Parathyroid adenoma (tissue), 2 donors: ENCODE results near the gene MRPL17.

ENCODE experiments used
- H2AFZ ChIP-seq: fragments of 300-600 bp; sonication (generic); one replicate; pipeline ENCODE4 v1.7.0; 2017; ENCODE audit warnings: antibody characterized with exemption, mild to moderate bottlenecking
- H3K27ac ChIP-seq: fragments of 300-600 bp; sonication (generic); one replicate; pipeline ENCODE4 v1.7.0; 2017
- H3K27me3 ChIP-seq: fragments of 300-600 bp; sonication (generic); one replicate; pipeline ENCODE4 v1.7.0; 2017; ENCODE audit warnings: low read length; ENCODE audit not compliant: control insufficient read depth, insufficient read depth
- H3K36me3 ChIP-seq: fragments of 300-600 bp; sonication (generic); one replicate; pipeline ENCODE4 v1.7.0; 2017; ENCODE audit warnings: low read length; ENCODE audit not compliant: control insufficient read depth, insufficient read depth
- H3K4me1 ChIP-seq: fragments of 300-600 bp; sonication (generic); one replicate; pipeline ENCODE4 v1.7.0; 2017; ENCODE audit warnings: control low read depth
- H3K4me2 ChIP-seq: fragments of 300-600 bp; sonication (generic); one replicate; pipeline ENCODE4 v1.7.0; 2017; ENCODE audit warnings: low read length
- H3K4me3 ChIP-seq: fragments of 300-600 bp; sonication (generic); one replicate; pipeline ENCODE4 v1.7.0; 2017; ENCODE audit warnings: low read depth, low read length
- H3K79me2 ChIP-seq: fragments of 300-600 bp; sonication (generic); one replicate; pipeline ENCODE4 v1.7.0; 2017; ENCODE audit warnings: control low read depth
- H3K9ac ChIP-seq: fragments of 300-600 bp; sonication (generic); one replicate; pipeline ENCODE4 v1.7.0; 2017; ENCODE audit warnings: mild to moderate bottlenecking
- H3K9me3 ChIP-seq: fragments of 300-600 bp; sonication (generic); one replicate; pipeline ENCODE4 v1.7.0; 2017; ENCODE audit warnings: low read length; ENCODE audit not compliant: control insufficient read depth
- TF ChIP-seq, protein P1 (sequence below): fragments of 300-600 bp; sonication (generic); IDR thresholded peaks from one replicate; pipeline ENCODE4 v1.7.0; 2017; ENCODE audit warnings: antibody characterized with exemption, mild to moderate bottlenecking
- donor health status: primary hyperparathyroidism.

The MRPL17 gene

DNA sequence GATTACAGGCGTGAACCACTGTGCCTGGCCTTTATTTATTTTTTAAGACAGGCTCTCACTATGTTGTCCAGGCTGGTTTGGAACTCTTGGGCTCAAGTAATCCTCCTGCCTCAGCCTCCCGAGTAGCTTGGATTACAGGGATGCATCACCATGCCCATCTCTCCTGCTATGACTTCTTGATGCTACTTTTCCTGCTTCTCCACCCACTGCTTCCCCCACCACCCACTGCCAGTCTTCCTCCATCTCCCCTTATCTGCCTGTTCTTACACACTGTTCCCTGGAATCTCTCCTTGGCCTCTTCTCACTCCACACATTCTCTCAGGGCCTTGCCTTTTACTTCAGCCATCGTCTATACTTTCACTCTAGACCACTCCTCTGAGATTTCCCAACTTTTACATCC, 46.7 kb downstream of the MRPL17 start:
- Histone ChIP-seq H3K79me2 (no peaks in the 10 kb centered on the region), H3K9me3 (no peaks in the 10 kb centered on the region), H3K4me3 (no peak overlapping the region), H3K4me1 (no peaks in the 10 kb centered on the region), H3K9ac (no peak overlapping the region), H3K4me2 (no peak overlapping the region), H3K27ac (no peak overlapping the region), H3K27me3 (no peaks in the 10 kb centered on the region), H3K36me3 (no peaks in the 10 kb centered on the region), H2AFZ (no peak overlapping the region)
- TF ChIP-seq, protein P1, sequence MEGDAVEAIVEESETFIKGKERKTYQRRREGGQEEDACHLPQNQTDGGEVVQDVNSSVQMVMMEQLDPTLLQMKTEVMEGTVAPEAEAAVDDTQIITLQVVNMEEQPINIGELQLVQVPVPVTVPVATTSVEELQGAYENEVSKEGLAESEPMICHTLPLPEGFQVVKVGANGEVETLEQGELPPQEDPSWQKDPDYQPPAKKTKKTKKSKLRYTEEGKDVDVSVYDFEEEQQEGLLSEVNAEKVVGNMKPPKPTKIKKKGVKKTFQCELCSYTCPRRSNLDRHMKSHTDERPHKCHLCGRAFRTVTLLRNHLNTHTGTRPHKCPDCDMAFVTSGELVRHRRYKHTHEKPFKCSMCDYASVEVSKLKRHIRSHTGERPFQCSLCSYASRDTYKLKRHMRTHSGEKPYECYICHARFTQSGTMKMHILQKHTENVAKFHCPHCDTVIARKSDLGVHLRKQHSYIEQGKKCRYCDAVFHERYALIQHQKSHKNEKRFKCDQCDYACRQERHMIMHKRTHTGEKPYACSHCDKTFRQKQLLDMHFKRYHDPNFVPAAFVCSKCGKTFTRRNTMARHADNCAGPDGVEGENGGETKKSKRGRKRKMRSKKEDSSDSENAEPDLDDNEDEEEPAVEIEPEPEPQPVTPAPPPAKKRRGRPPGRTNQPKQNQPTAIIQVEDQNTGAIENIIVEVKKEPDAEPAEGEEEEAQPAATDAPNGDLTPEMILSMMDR = no peak

GRCh38 chr11:6635082-6635932, 47.8 kb downstream of the MRPL17 start:
- no peaks in the 10 kb centered on the region for H3K79me2 ChIP-seq
- H3K9ac ChIP-seq = no peak overlapping the region
- no peaks in the 10 kb centered on the region for H3K4me1 ChIP-seq
- H3K27ac ChIP-seq = peak overlapping the region; percentile 47
- no peak overlapping the region for H3K4me2 ChIP-seq
- H3K36me3 ChIP-seq = no peaks in the 10 kb centered on the region
- no peak overlapping the region for H2AFZ ChIP-seq
- no peaks in the 10 kb centered on the region for H3K9me3 ChIP-seq
- H3K4me3 ChIP-seq = no peak overlapping the region
- no peaks in the 10 kb centered on the region for H3K27me3 ChIP-seq
- TF ChIP-seq, protein P1 = no peak

- TF ChIP-seq, protein P1 = no peak
- no peaks in the 10 kb centered on the region for H3K9me3 ChIP-seq
- H3K4me1 ChIP-seq = no peaks in the 10 kb centered on the region
These were observed 48.6 kb downstream of the MRPL17 start for GRCh38 chr11:6634534-6634933.

GRCh38 chr11:6633422-6634408, 49.4 kb downstream of the MRPL17 start:
- Histone ChIP-seq H3K9ac (no peak overlapping the region), H3K4me2 (no peak overlapping the region), H3K36me3 (no peaks in the 10 kb centered on the region), H3K4me3 (no peak overlapping the region), H3K79me2 (no peaks in the 10 kb centered on the region), H2AFZ (no peak overlapping the region), H3K4me1 (no peaks in the 10 kb centered on the region), H3K27ac (no peak overlapping the region), H3K9me3 (no peaks in the 10 kb centered on the region), H3K27me3 (no peaks in the 10 kb centered on the region)
- TF ChIP-seq, protein P1 = no peak

More at GRCh38 chr11:6634534-6634933, 48.6 kb downstream of the MRPL17 start:
- Histone ChIP-seq H3K4me3 (no peak overlapping the region), H2AFZ (no peak overlapping the region), H3K27ac (no peak overlapping the region), H3K79me2 (no peaks in the 10 kb centered on the region), H3K9ac (no peak overlapping the region), H3K36me3 (no peaks in the 10 kb centered on the region), H3K27me3 (no peaks in the 10 kb centered on the region), H3K4me2 (no peak overlapping the region)
